Sigmoid colon (tissue), 3 donors: ENCODE results near the gene COMMD7.

Experiments used
- POLR2A ChIP-seq, 2 donors: fragments of 450-650 bp; IDR thresholded peaks; one replicate each; pipeline ENCODE4 v1.6.1; 2016; ENCODE audit warnings: antibody characterized with exemption in 2 of 2, mild to moderate bottlenecking in 2 of 2, moderate library complexity in 2 of 2
- TF ChIP-seq, protein P1 (sequence below), 4 experiments: fragments of 450-650 bp in 3 of 4; fragments of 200-600 bp in 1 of 4; IDR thresholded peaks; one replicate each; pipeline ENCODE4 v1.5.1; 2016 to 2019; ENCODE audit warnings: antibody characterized with exemption in 4 of 4, mild to moderate bottlenecking in 3 of 4, moderate library complexity in 2 of 4

DNA sequence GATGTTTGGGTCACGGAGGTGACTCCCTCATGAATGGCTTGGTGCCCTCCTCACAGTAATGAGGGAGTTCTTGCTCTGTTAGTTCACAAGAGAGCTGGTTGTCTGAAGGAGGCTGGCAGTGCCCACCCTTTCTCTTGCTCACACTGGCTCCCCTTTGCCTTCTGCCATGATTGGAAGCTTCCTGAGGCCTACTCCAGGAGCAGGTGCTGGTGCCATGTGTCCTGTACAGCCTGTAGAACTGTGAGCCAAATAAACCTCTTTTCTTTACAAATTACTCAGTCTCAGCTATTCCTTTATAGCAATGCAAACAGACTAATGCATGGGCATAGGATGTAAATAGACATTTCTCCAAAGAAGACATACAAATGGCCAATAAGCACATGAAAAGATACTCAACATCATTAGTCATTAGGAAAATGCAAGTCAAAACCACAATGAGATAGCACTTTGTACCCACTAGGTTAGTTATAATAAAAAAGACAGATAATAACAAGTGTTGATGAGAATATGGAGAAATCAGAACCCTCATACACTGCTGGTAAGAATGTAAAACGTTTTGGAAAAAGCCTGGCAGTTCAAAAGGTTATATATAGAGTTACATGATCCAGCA, 87.3 kb downstream of the COMMD7 start:
- TF ChIP-seq, protein P1, sequence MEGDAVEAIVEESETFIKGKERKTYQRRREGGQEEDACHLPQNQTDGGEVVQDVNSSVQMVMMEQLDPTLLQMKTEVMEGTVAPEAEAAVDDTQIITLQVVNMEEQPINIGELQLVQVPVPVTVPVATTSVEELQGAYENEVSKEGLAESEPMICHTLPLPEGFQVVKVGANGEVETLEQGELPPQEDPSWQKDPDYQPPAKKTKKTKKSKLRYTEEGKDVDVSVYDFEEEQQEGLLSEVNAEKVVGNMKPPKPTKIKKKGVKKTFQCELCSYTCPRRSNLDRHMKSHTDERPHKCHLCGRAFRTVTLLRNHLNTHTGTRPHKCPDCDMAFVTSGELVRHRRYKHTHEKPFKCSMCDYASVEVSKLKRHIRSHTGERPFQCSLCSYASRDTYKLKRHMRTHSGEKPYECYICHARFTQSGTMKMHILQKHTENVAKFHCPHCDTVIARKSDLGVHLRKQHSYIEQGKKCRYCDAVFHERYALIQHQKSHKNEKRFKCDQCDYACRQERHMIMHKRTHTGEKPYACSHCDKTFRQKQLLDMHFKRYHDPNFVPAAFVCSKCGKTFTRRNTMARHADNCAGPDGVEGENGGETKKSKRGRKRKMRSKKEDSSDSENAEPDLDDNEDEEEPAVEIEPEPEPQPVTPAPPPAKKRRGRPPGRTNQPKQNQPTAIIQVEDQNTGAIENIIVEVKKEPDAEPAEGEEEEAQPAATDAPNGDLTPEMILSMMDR (IDR thresholded peaks at IDR 0.05), result no peak
- TF ChIP-seq POLR2A (IDR thresholded peaks at IDR 0.05), result no peak
